ENCODE measurements around the gene PLA2G2A.
A peak's percentile ranks its signal among the peaks of the same experiment; 100 is the strongest.

Gene PLA2G2A

GRCh38 chr1:19981507-19982312 is 2.3 kb upstream of the PLA2G2A start:
- no peak for TF ChIP-seq JUND (IDR thresholded peaks at IDR 0.05; ENCODE audit: low read depth)
- in situ Hi-C loops (cut with HindIII; ENCODE audit: low pct_unique_long_range_greater_than_20kb, low sequenced_read_pairs) = no loop called here
- DNase-seq (ENCODE audit: low read depth in 1 of 2, low spot score in 1 of 2) = no peak

GRCh38 chr1:19981170-19981506 is 1.7 kb upstream of the PLA2G2A start:
- TF ChIP-seq JUND (IDR thresholded peaks at IDR 0.05; ENCODE audit: low read depth) = no peak
- in situ Hi-C loops (cut with HindIII; ENCODE audit: low pct_unique_long_range_greater_than_20kb, low sequenced_read_pairs) = no loop called here
- DNase-seq (ENCODE audit: low read depth in 1 of 2, low spot score in 1 of 2) = no peak

GRCh38 chr1:19980314-19980713 is 896 bp upstream of the PLA2G2A start:
- in situ Hi-C loops (cut with HindIII; ENCODE audit: low pct_unique_long_range_greater_than_20kb, low sequenced_read_pairs) = no loop called here
- TF ChIP-seq JUND (IDR thresholded peaks at IDR 0.05; ENCODE audit: low read depth) = no peak
- DNase-seq (ENCODE audit: low read depth in 1 of 2, low spot score in 1 of 2) = no peak

- TF ChIP-seq JUND (IDR thresholded peaks at IDR 0.05; ENCODE audit: low read depth) = no peak
- DNase-seq (ENCODE audit: low read depth in 1 of 2, low spot score in 1 of 2) = no peak
- in situ Hi-C loops (cut with HindIII; ENCODE audit: low pct_unique_long_range_greater_than_20kb, low sequenced_read_pairs) = no loop called here
These were observed 1.3 kb downstream of the PLA2G2A start for GRCh38 chr1:19978143-19978542.

- no peak for DNase-seq (ENCODE audit: low read depth in 1 of 2, low spot score in 1 of 2)
- in situ Hi-C loops (cut with HindIII; ENCODE audit: low pct_unique_long_range_greater_than_20kb, low sequenced_read_pairs) = no loop called here
- no peak for TF ChIP-seq JUND (IDR thresholded peaks at IDR 0.05; ENCODE audit: low read depth)
These were observed 3.0 kb downstream of the PLA2G2A start for GRCh38 chr1:19976317-19977003.

GRCh38 chr1:19975423-19976193 is 3.8 kb downstream of the PLA2G2A start:
- in situ Hi-C loops (cut with HindIII; ENCODE audit: low pct_unique_long_range_greater_than_20kb, low sequenced_read_pairs) = no loop called here
- DNase-seq (ENCODE audit: low read depth in 1 of 2, low spot score in 1 of 2) = no peak
- TF ChIP-seq JUND (IDR thresholded peaks at IDR 0.05; ENCODE audit: low read depth) = no peak

- in situ Hi-C loops (cut with HindIII; ENCODE audit: low pct_unique_long_range_greater_than_20kb, low sequenced_read_pairs) = no loop called here
- no peak for TF ChIP-seq JUND (IDR thresholded peaks at IDR 0.05; ENCODE audit: low read depth)
- DNase-seq (ENCODE audit: low read depth in 1 of 2, low spot score in 1 of 2) = peak; percentile 30 to 73
These were observed 4.5 kb downstream of the PLA2G2A start for GRCh38 chr1:19974822-19975416.

- in situ Hi-C loops (cut with HindIII; ENCODE audit: low pct_unique_long_range_greater_than_20kb, low sequenced_read_pairs) = no loop called here
- DNase-seq (ENCODE audit: low read depth in 1 of 2, low spot score in 1 of 2) = no peak
- TF ChIP-seq JUND (IDR thresholded peaks at IDR 0.05; ENCODE audit: low read depth) = no peak
These were observed 5.8 kb downstream of the PLA2G2A start for GRCh38 chr1:19973616-19974015.

GRCh38 chr1:19971664-19972063 is 7.8 kb downstream of the PLA2G2A start:
- in situ Hi-C loops (cut with HindIII; ENCODE audit: low pct_unique_long_range_greater_than_20kb, low sequenced_read_pairs) = no loop called here
- DNase-seq (ENCODE audit: low read depth in 1 of 2, low spot score in 1 of 2) = no peak
- no peak for TF ChIP-seq JUND (IDR thresholded peaks at IDR 0.05; ENCODE audit: low read depth)

- no peak for TF ChIP-seq JUND (IDR thresholded peaks at IDR 0.05; ENCODE audit: low read depth)
- DNase-seq (ENCODE audit: low read depth in 1 of 2, low spot score in 1 of 2) = no peak
- in situ Hi-C loops (cut with HindIII; ENCODE audit: low pct_unique_long_range_greater_than_20kb, low sequenced_read_pairs) = no loop called here
These were observed 9.3 kb downstream of the PLA2G2A start for GRCh38 chr1:19969898-19970660.

- DNase-seq (ENCODE audit: low read depth in 1 of 2, low spot score in 1 of 2) = no peak
- in situ Hi-C loops (cut with HindIII; ENCODE audit: low pct_unique_long_range_greater_than_20kb, low sequenced_read_pairs) = no loop called here
- no peak for TF ChIP-seq JUND (IDR thresholded peaks at IDR 0.05; ENCODE audit: low read depth)
These were observed 11.6 kb downstream of the PLA2G2A start for GRCh38 chr1:19967808-19968207.

- no peak for TF ChIP-seq JUND (IDR thresholded peaks at IDR 0.05; ENCODE audit: low read depth)
- DNase-seq (ENCODE audit: low read depth in 1 of 2, low spot score in 1 of 2) = no peak
- in situ Hi-C loops (cut with HindIII; ENCODE audit: low pct_unique_long_range_greater_than_20kb, low sequenced_read_pairs) = no loop called here
These were observed 14.9 kb downstream of the PLA2G2A start for GRCh38 chr1:19964542-19964941.

All from T47D (cell line).